PC-3 (cell line): ENCODE results near the gene CACNA1C. TPM values are rescaled to one million over a fixed set of nuclear protein-coding genes. Genes with fewer than 3 reads are reported as not detected.

ENCODE experiments used
- ATAC-seq: fragments of 200-7000 bp; cut with Tn5 transposase; 2 replicates; pipeline ENCODE4 v1.9.1; 2020; ENCODE audit warnings: mild to moderate bottlenecking, moderate library complexity
- BruUV-seq: library from RNA; stranded (reverse); fragments of 400-500 nt; replicated peaks from 2 replicates; lab custom pipeline; 2021; lab: Mats Ljungman, UMichigan
- CTCF ChIA-PET: fragments of 300-600 bp; sonication (Branson Sonifier 250); formaldehyde crosslinking; loops from one replicate; lab custom pipeline; 2022; ENCODE audit warnings: antibody characterized with exemption; lab: Charles Lee
- POLR2A ChIA-PET: fragments of 300-600 bp; sonication (Branson Sonifier 250); formaldehyde crosslinking; loops from one replicate; lab custom pipeline; 2022; ENCODE audit warnings: antibody characterized with exemption; ENCODE audit not compliant: unreplicated experiment; lab: Charles Lee
- DNase-seq: peaks from one replicate; pipeline ENCODE4 v3.0.0-alpha.2; 2015
- H2AFZ ChIP-seq: fragments of 300-600 bp; sonication (generic); 2 replicates; pipeline ENCODE4 v1.6.0; 2016; ENCODE audit warnings: antibody characterized with exemption, low read length
- H3F3A ChIP-seq: fragments of 300-600 bp; sonication (generic); one replicate; pipeline ENCODE4 v1.6.0; 2017; ENCODE audit warnings: antibody characterized with exemption, low read length, control low read depth, mild to moderate bottlenecking; ENCODE audit not compliant: unreplicated experiment
- H3K27ac ChIP-seq: fragments of 300-600 bp; sonication (generic); 2 replicates; pipeline ENCODE4 v1.5.1; 2016; ENCODE audit warnings: mild to moderate bottlenecking, low read length
- H3K27me3 ChIP-seq: fragments of 300-600 bp; sonication (generic); 2 replicates; pipeline ENCODE4 v1.6.1; 2016; ENCODE audit warnings: low read length, mixed read lengths
- H3K36me3 ChIP-seq: fragments of 300-600 bp; sonication (generic); 2 replicates; pipeline ENCODE4 v1.6.1; 2016; ENCODE audit warnings: low read depth, mixed run types, low read length, mixed read lengths
- H3K4me1 ChIP-seq: fragments of 300-600 bp; sonication (generic); 2 replicates; pipeline ENCODE4 v1.5.1; 2016; ENCODE audit warnings: low read length; ENCODE audit not compliant: insufficient read depth
- H3K4me2 ChIP-seq: fragments of 300-600 bp; sonication (generic); 2 replicates; pipeline ENCODE4 v1.6.0; 2016; ENCODE audit warnings: low read length
- H3K4me3 ChIP-seq: fragments of 300-600 bp; sonication (generic); 2 replicates; pipeline ENCODE4 v1.5.1; 2016; ENCODE audit warnings: mild to moderate bottlenecking, low read length, mixed read lengths
- H3K79me2 ChIP-seq: fragments of 300-600 bp; sonication (generic); 2 replicates; pipeline ENCODE4 v1.6.1; 2017; ENCODE audit warnings: low read length, mixed read lengths
- H3K9ac ChIP-seq: fragments of 300-600 bp; sonication (generic); 2 replicates; pipeline ENCODE4 v1.6.0; 2016; ENCODE audit warnings: mild to moderate bottlenecking, low read length
- H3K9me2 ChIP-seq: fragments of 300-600 bp; sonication (generic); replicated peaks from 2 replicates; pipeline ENCODE4 v1.6.1; 2016; ENCODE audit warnings: mixed run types, low read length, mixed read lengths
- H3K9me3 ChIP-seq: fragments of 300-600 bp; sonication (generic); 2 replicates; pipeline ENCODE4 v1.6.1; 2016; ENCODE audit warnings: low read length, mixed read lengths
- H4K20me1 ChIP-seq: fragments of 300-600 bp; sonication (generic); 2 replicates; pipeline ENCODE4 v1.6.1; 2016; ENCODE audit warnings: low read length, mixed read lengths
- CTCF ChIP-seq: fragments of 300-600 bp; sonication (generic); conservative IDR thresholded peaks from 2 replicates; pipeline ENCODE4 v1.5.1; 2017; ENCODE audit warnings: antibody characterized with exemption, low read depth, mild to moderate bottlenecking, low read length
- EZH2 ChIP-seq: fragments of 300-600 bp; sonication (generic); IDR thresholded peaks from one replicate; pipeline ENCODE4 v1.6.1; 2017; ENCODE audit warnings: antibody characterized with exemption, mild to moderate bottlenecking, low read length; ENCODE audit not compliant: unreplicated experiment
- EZH2phosphoT487 ChIP-seq: fragments of 300-600 bp; sonication (generic); IDR thresholded peaks from 2 replicates; pipeline ENCODE4 v1.6.1; 2018; ENCODE audit warnings: mild to moderate bottlenecking, antibody characterized with exemption, low read length, borderline replicate concordance
- intact Hi-C: fragments of 100-400 bp; cut with micrococcal nuclease; formaldehyde crosslinking; loops from 2 replicates; pipeline ENCODE4 v1.9.0; 2023
- total RNA-seq: library from RNA; depleted of rRNA; stranded (reverse); fragments of >200 nt; gene quantifications from 2 replicates; pipeline ENCODE4 v1.2.3, GENCODE V29; 2014

CACNA1C gene
- total RNA-seq, 1 experiment from 2014 or later, result not detected

GRCh38 chr12:2283480-2283879, 230.7 kb downstream of the CACNA1C start:
- ATAC-seq (no peak), DNase-seq (no peak)
- Histone ChIP-seq H3K4me1 (no peaks in the 10 kb centered on the region), H3F3A (no peaks in the 10 kb centered on the region), H3K4me2 (no peak overlapping the region), H3K36me3 (no peaks in the 10 kb centered on the region), H3K9me3 (no peaks in the 10 kb centered on the region), H3K9ac (no peak overlapping the region), H3K4me3 (no peak overlapping the region), H3K27me3 (peaks cover 84% of the 10 kb centered on the region), H3K9me2 (no peaks in the 10 kb centered on the region), H4K20me1 (no peaks in the 10 kb centered on the region), H3K79me2 (no peaks in the 10 kb centered on the region), H2AFZ (no peak overlapping the region), H3K27ac (no peak overlapping the region)
- intact Hi-C loops, result no loop called here
- POLR2A ChIA-PET, result no interaction called here
- TF ChIP-seq EZH2phosphoT487 (no peak), CTCF (no peak), EZH2 (no peak)
- CTCF ChIA-PET, result no interaction called here
- no TSS peak for BruUV-seq

DNA sequence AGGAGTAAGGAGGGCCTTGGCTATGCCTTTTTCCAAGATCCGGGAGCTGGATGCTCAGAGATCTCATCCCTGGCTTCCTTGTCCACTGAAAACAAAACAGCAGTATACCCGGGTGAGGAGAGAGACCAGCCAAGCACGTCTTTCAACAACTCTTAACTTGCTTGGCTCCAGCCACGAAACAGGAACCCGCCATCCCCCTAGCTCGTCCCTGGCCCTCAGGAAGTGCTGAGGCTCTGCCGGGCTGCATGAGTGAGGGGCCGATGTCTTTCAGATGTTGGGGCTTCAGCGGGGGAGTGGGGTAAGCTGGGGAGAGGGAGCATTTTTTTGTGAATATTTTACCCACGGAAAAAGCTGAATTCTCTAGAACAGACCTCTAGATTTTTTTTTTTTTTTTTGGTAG, 231.1 kb downstream of the CACNA1C start:
- no peak for TF ChIP-seq CTCF
- no peak for TF ChIP-seq EZH2phosphoT487
- TF ChIP-seq EZH2, result no peak
- CTCF ChIA-PET, result no interaction called here
- no TSS peak for BruUV-seq
- intact Hi-C loops, result no loop called here
- no peak overlapping the region for H3K9ac ChIP-seq
- H3K4me1 ChIP-seq, result no peaks in the 10 kb centered on the region
- POLR2A ChIA-PET, result no interaction called here
- DNase-seq (no peak), ATAC-seq (no peak)
- peaks cover 84% of the 10 kb centered on the region for H3K27me3 ChIP-seq
- no peak overlapping the region for H2AFZ ChIP-seq
- H3K36me3 ChIP-seq, result no peaks in the 10 kb centered on the region
- no peaks in the 10 kb centered on the region for H3K9me2 ChIP-seq
- no peak overlapping the region for H3K27ac ChIP-seq
- no peak overlapping the region for H3K4me2 ChIP-seq
- H3K79me2 ChIP-seq, result no peaks in the 10 kb centered on the region
- H3K9me3 ChIP-seq, result no peaks in the 10 kb centered on the region
- H3K4me3 ChIP-seq, result no peak overlapping the region
- H3F3A ChIP-seq, result no peaks in the 10 kb centered on the region
- no peaks in the 10 kb centered on the region for H4K20me1 ChIP-seq

GRCh38 chr12:2284321-2284813, 231.6 kb downstream of the CACNA1C start:
- TF ChIP-seq EZH2 (no peak), EZH2phosphoT487 (no peak)
- H3K27ac ChIP-seq, result no peak overlapping the region
- ChIA-PET CTCF (no interaction called here), POLR2A (interaction anchor here (0.6 kb wide), 1 partner anchor 77 kb away, joined by 4 read pairs; no protein-coding TSS in a partner anchor)
- no peaks in the 10 kb centered on the region for H3K9me3 ChIP-seq
- no peaks in the 10 kb centered on the region for H3K9me2 ChIP-seq
- no peaks in the 10 kb centered on the region for H3K4me1 ChIP-seq
- intact Hi-C loops, result no loop called here
- no peak overlapping the region for H2AFZ ChIP-seq
- no peak overlapping the region for H3K4me2 ChIP-seq
- H3K4me3 ChIP-seq, result no peak overlapping the region
- H3K9ac ChIP-seq, result no peak overlapping the region
- no peaks in the 10 kb centered on the region for H3K79me2 ChIP-seq
- peaks cover 86% of the 10 kb centered on the region for H3K27me3 ChIP-seq
- BruUV-seq, result no TSS peak
- no peaks in the 10 kb centered on the region for H4K20me1 ChIP-seq
- DNase-seq, result no peak
- H3F3A ChIP-seq, result no peaks in the 10 kb centered on the region
- no peaks in the 10 kb centered on the region for H3K36me3 ChIP-seq
- no peak for ATAC-seq
